Activated T-helper 1 cell treated with anti-CD3 and anti-CD28 coated beads, Interleukin-2, amount 50 U/mL, for 16 hours (primary cell): ENCODE results near the gene KCNJ1.

Experiments used
- DNase-seq, 2 donors: peaks; one replicate each; pipeline ENCODE4 v3.0.0-alpha.2; 2020; ENCODE audit warnings: low read depth in 1 of 2, low spot score in 1 of 2

Gene KCNJ1

GRCh38 chr11:128852327-128853023 is 14.6 kb downstream of the KCNJ1 start:
- DNase-seq, result no peak

GRCh38 chr11:128848815-128849455 is 18.2 kb downstream of the KCNJ1 start:
- peak; percentile 25 to 53 for DNase-seq

DNA sequence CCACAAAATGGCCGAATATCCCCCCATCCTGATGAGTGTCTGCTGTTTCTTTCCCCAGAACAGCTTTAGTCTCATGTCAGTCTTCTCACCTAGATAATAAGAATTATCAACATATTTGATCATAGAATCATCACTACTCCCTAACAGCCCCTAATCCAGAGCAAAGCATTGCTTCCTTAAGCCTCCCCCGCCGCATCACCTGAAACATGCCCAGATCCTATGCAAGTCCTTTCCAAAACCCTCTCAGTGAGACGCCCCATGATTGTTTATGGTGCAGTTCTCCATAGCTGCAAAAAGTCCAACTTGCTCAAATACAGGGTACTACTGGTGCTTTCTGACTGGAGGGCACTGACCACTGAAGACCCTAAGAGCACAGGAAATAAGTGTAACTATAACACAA is 20.1 kb downstream of the KCNJ1 start:
- DNase-seq, result no peak

GRCh38 chr11:128845334-128845780 is 21.7 kb downstream of the KCNJ1 start:
- DNase-seq, result no peak

GRCh38 chr11:128843198-128843785 is 23.8 kb downstream of the KCNJ1 start:
- no peak for DNase-seq

GRCh38 chr11:128841461-128842072 is 25.5 kb downstream of the KCNJ1 start:
- no peak for DNase-seq

- DNase-seq, result no peak
Observed at GRCh38 chr11:128840783-128841182, 26.3 kb downstream of the KCNJ1 start.

GRCh38 chr11:128840137-128840536 is 27.0 kb downstream of the KCNJ1 start:
- DNase-seq, result no peak

- DNase-seq, result no peak
Observed at GRCh38 chr11:128839081-128839480, 28.0 kb downstream of the KCNJ1 start.

GRCh38 chr11:128837627-128838026 is 29.5 kb downstream of the KCNJ1 start:
- DNase-seq, result no peak

- DNase-seq, result no peak
Observed at GRCh38 chr11:128835741-128836430, 31.2 kb downstream of the KCNJ1 start.

DNA sequence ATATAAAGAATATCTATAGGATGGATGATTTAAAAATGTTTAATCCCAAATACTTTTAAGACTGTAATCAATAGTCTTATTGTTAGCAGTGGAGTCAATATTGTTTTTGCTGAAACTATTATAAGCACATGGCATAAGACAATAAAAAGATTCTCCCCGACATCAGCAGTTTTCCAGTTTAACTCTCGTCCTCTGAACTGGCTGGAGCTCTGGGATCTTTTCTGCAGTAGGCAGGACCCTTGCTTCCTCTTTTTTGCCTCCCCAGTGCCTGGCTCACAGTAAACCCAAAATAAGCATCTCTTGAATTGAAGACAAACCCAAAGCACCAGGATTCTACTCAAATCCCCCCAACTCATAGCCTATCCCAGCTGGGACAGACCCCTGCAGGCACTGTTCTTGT is 32.9 kb downstream of the KCNJ1 start:
- DNase-seq, result no peak

GRCh38 chr11:128832121-128832497 is 35.0 kb downstream of the KCNJ1 start:
- no peak for DNase-seq

GRCh38 chr11:128831174-128832120 is 35.6 kb downstream of the KCNJ1 start:
- peak; percentile 76 to 86 for DNase-seq

GRCh38 chr11:128830290-128831173 is 36.6 kb downstream of the KCNJ1 start:
- DNase-seq, result no peak

- DNase-seq, result no peak
Observed at GRCh38 chr11:128828350-128828749, 38.7 kb downstream of the KCNJ1 start.

- no peak for DNase-seq
Observed at GRCh38 chr11:128827191-128827893, 39.8 kb downstream of the KCNJ1 start.

DNA sequence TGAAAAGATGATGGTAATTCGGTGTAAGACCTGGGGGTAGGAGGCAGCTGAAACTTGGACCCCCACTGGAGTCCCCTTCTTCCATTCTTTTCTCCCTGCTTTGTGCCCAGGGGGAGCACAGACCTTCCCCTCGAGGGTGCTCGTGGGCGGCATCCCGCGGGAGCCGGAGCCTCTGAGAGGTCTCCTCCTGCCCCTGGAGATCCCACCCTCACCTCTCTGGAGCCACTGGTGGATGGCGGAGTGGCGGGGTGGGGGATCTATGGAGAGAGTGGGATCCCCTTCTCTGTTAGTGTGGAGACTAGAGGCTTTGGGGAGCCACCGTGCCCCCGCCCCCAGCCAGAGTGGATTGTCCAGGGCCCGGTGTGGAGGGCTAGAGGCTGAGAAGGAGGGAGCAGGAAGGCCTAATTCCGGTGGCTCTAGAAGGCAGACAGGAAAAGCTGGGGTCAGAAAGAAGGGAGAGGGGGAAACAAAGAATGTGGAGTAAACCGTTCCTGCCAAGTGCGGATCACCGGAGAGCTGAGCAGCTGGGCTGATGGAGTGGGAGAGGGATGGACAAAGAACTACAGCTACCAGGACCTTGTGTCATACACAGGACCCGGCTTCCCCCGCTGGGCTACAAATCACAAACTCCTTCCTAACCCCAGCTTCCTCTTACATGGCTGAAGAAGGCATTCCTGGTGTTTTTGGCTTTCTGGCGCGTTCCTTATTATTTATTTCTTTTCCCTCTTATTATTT is 41.9 kb downstream of the KCNJ1 start:
- no peak for DNase-seq
